Spleen (tissue), 7 donors: ENCODE data around the gene MED9.

Source experiments
- POLR2A ChIP-seq, 3 donors: fragments of 450-650 bp; IDR thresholded peaks; one replicate each; pipeline ENCODE4 v1.5.1; 2017; ENCODE audit warnings: antibody characterized with exemption in 3 of 3, mild to moderate bottlenecking in 1 of 3
- POLR2AphosphoS5 ChIP-seq, 3 donors: sonication (generic); formaldehyde crosslinking; IDR thresholded peaks; one replicate each; pipeline ENCODE4 v1.5.1; 2017; ENCODE audit warnings: antibody characterized with exemption in 3 of 3
- TF ChIP-seq, protein P1 (sequence below), 11 experiments: fragments of 200-600 bp in 7 of 11; fragments of 450-650 bp in 4 of 11; sonication (generic) in 4 of 11; IDR thresholded peaks in 8 of 11; conservative IDR thresholded peaks in 3 of 11; 1 replicate in 7 of 11; 2 replicates in 4 of 11; pipeline versions ENCODE4 v1.4.0 to v1.8.0; 2016 to 2021; ENCODE audit warnings: antibody characterized with exemption in 11 of 11, inconsistent platforms in 4 of 11, mild to moderate bottlenecking in 1 of 11
- donor health status: DM: no; HTN: no; CAD: no; lungs with moderate emphysema.
- donor health status: DM: no; HTN: no; CAD: no.
- donor health status: DM: no; HTN: no; CAD: no.

DNA sequence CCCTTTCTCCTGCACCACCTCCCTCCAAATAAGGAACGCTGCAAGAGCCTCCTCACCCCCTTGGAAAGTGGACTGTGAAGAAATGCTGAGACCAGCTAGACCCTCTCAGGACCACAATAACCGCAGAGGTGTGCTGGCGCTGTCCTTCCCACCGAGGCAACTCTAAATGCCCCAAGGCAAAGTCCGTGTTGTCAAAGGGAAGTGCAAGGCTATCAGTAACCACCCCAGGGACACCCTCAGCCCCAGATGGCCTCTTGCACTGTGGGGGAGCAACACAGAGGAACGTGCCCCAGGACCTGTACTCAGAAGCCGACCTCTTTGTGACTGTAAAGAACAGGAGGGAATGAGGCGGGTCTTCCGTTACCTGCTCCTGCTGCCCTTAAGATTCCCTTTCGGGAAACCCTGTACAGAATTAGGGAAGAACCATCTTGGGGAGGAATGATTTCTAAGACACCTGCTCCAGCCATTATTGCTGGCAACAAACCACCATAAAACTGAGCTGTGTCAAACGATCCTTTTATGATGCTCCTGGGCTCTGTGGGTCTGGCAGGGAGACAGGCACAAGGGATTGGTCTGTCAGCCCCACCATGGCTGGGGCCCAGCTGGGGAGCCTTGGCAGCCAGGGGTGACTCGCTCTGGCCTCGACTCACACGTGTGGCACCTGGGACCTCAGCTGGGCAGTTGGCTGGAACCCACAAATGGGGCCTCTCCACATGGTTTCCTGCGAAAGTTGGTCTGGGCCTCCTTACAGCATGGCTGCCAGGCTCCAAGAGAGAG, 14.6 kb upstream of the MED9 start:
- no peak for TF ChIP-seq POLR2A (IDR thresholded peaks at IDR 0.05)
- TF ChIP-seq, protein P1, sequence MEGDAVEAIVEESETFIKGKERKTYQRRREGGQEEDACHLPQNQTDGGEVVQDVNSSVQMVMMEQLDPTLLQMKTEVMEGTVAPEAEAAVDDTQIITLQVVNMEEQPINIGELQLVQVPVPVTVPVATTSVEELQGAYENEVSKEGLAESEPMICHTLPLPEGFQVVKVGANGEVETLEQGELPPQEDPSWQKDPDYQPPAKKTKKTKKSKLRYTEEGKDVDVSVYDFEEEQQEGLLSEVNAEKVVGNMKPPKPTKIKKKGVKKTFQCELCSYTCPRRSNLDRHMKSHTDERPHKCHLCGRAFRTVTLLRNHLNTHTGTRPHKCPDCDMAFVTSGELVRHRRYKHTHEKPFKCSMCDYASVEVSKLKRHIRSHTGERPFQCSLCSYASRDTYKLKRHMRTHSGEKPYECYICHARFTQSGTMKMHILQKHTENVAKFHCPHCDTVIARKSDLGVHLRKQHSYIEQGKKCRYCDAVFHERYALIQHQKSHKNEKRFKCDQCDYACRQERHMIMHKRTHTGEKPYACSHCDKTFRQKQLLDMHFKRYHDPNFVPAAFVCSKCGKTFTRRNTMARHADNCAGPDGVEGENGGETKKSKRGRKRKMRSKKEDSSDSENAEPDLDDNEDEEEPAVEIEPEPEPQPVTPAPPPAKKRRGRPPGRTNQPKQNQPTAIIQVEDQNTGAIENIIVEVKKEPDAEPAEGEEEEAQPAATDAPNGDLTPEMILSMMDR (IDR thresholded peaks at IDR 0.05 in 8 of 11, conservative IDR thresholded peaks at IDR 0.05 in 3 of 11), result no peak
- TF ChIP-seq POLR2AphosphoS5 (IDR thresholded peaks at IDR 0.05), result no peak
